Caco-2 (cell line): ENCODE data around the gene TFDP2. TPM values are rescaled to one million over a fixed set of nuclear protein-coding genes. Genes with fewer than 3 reads are reported as not detected.

Experiments used
- BruUV-seq: library from RNA; stranded (reverse); fragments of 400-500 nt; replicated peaks from 2 replicates; lab custom pipeline; 2021; lab: Mats Ljungman, UMichigan
- CTCF ChIA-PET: fragments of 300-600 bp; sonication (Branson Sonifier 250); formaldehyde crosslinking; loops from one replicate; lab custom pipeline; 2022; ENCODE audit warnings: antibody characterized with exemption; lab: Charles Lee
- POLR2A ChIA-PET: fragments of 300-600 bp; sonication (Branson Sonifier 250); formaldehyde crosslinking; loops from one replicate; lab custom pipeline; 2022; ENCODE audit warnings: antibody characterized with exemption; lab: Charles Lee
- DNase-seq, 2 experiments: peaks; one replicate each; pipeline versions ENCODE4 v3.0.0 to v3.0.0-alpha.2; 2020 to 2022
- H3K27me3 ChIP-seq: replicated peaks from 2 replicates; pipeline ENCODE4 v1.6.0; 2011; ENCODE audit warnings: low read length; ENCODE audit not compliant: control insufficient read depth, insufficient read depth
- H3K36me3 ChIP-seq: 2 replicates; pipeline ENCODE4 v1.5.1; 2011; ENCODE audit warnings: low read length; ENCODE audit not compliant: control insufficient read depth, insufficient read depth
- H3K4me1 ChIP-seq: fragments of 250-450 bp; sonication (Bioruptor Pico); 2 replicates; pipeline ENCODE4 v1.5.1; 2020; ENCODE audit warnings: mild to moderate bottlenecking
- H3K4me3 ChIP-seq: 2 replicates; pipeline ENCODE4 v1.5.1; 2011; ENCODE audit warnings: low read depth, mild to moderate bottlenecking, control low read depth, low read length
- H3K9me3 ChIP-seq: fragments of 250-450 bp; sonication (Bioruptor Pico); 2 replicates; pipeline ENCODE4 v1.5.1; 2020; ENCODE audit warnings: mild to moderate bottlenecking, moderate library complexity
- H3K27ac Mint-ChIP-seq: one replicate; pipeline ENCODE4 v1.8.0; 2022; ENCODE audit warnings: mixed read lengths; ENCODE audit not compliant: unreplicated experiment
- H3K27me3 Mint-ChIP-seq: one replicate; pipeline ENCODE4 v1.8.0; 2022; ENCODE audit warnings: mixed read lengths; ENCODE audit not compliant: insufficient read depth, unreplicated experiment
- H3K36me3 Mint-ChIP-seq: one replicate; pipeline ENCODE4 v1.8.0; 2022; ENCODE audit warnings: mild to moderate bottlenecking, mixed read lengths; ENCODE audit not compliant: insufficient read depth, unreplicated experiment
- H3K4me1 Mint-ChIP-seq: one replicate; pipeline ENCODE4 v1.8.0; 2022; ENCODE audit warnings: low read depth, mixed read lengths; ENCODE audit not compliant: unreplicated experiment
- H3K4me3 Mint-ChIP-seq: one replicate; pipeline ENCODE4 v1.8.0; 2022; ENCODE audit warnings: mild to moderate bottlenecking, moderate library complexity, mixed read lengths; ENCODE audit not compliant: unreplicated experiment
- H3K9me3 Mint-ChIP-seq: one replicate; pipeline ENCODE4 v1.8.0; 2022; ENCODE audit warnings: mixed read lengths; ENCODE audit not compliant: unreplicated experiment
- CTCF ChIP-seq, 2 experiments: fragments of 200-600 bp in 1 of 2; IDR thresholded peaks; 1 replicate in 1 of 2; 2 replicates in 1 of 2; pipeline versions ENCODE4 v1.5.1 to v1.8.0; 2011 to 2022; ENCODE audit warnings: antibody characterized with exemption in 1 of 2, control low read depth in 1 of 2, inconsistent platforms in 1 of 2, low read depth in 1 of 2, low read length in 1 of 2, mild to moderate bottlenecking in 1 of 2, moderate library complexity in 1 of 2; ENCODE audit not compliant: insufficient read depth in 1 of 2, severe bottlenecking in 1 of 2, unreplicated experiment in 1 of 2
- intact Hi-C: fragments of 100-400 bp; cut with micrococcal nuclease; formaldehyde crosslinking; loops from one replicate; pipeline ENCODE4 v1.10.0; 2022; ENCODE audit not compliant: unreplicated experiment
- total RNA-seq: library from RNA; stranded (reverse); gene quantifications from 2 replicates; pipeline ENCODE4 v1.2.3, GENCODE V29; 2022

The TFDP2 gene
- total RNA-seq, 1 experiment from 2014 or later = 38.6 TPM

- Histone ChIP-seq H3K36me3 (no peaks in the 10 kb centered on the region), H3K4me3 (no peak overlapping the region), H3K4me1 (no peaks in the 10 kb centered on the region), H3K9me3 (no peaks in the 10 kb centered on the region), H3K27me3 (no peaks in the 10 kb centered on the region)
- intact Hi-C loops = loop anchor here (5.0 kb wide), 1 partner anchor 106 kb away; no protein-coding TSS in a partner anchor
- Mint-ChIP-seq H3K4me3 (no peak overlapping the region), H3K4me1 (no peaks in the 10 kb centered on the region), H3K36me3 (no peaks in the 10 kb centered on the region), H3K27ac (no peak overlapping the region), H3K27me3 (no peaks in the 10 kb centered on the region), H3K9me3 (no peaks in the 10 kb centered on the region)
- ChIA-PET CTCF (interaction anchor here (0.9 kb wide), 1 partner anchor 152 kb away, joined by 4 read pairs; no protein-coding TSS in a partner anchor), POLR2A (no interaction called here)
- BruUV-seq = no TSS peak
- DNase-seq = no peak
- TF ChIP-seq CTCF (IDR thresholded peaks at IDR 0.05; ENCODE audit: insufficient read depth in 1 of 2, low read depth in 1 of 2, low read length in 1 of 2, severe bottlenecking in 1 of 2, unreplicated experiment in 1 of 2) = no peak
Observed at GRCh38 chr3:142127941-142128658, 21.2 kb downstream of the TFDP2 start.

GRCh38 chr3:142124243-142124642 lies 25.1 kb downstream of the TFDP2 start:
- no peak for TF ChIP-seq CTCF (IDR thresholded peaks at IDR 0.05; ENCODE audit: insufficient read depth in 1 of 2, low read depth in 1 of 2, low read length in 1 of 2, severe bottlenecking in 1 of 2, unreplicated experiment in 1 of 2)
- no peak for DNase-seq
- Mint-ChIP-seq H3K36me3 (no peaks in the 10 kb centered on the region), H3K27ac (no peak overlapping the region), H3K9me3 (no peaks in the 10 kb centered on the region), H3K4me3 (no peak overlapping the region), H3K4me1 (peaks cover 5% of the 10 kb centered on the region), H3K27me3 (no peaks in the 10 kb centered on the region)
- Histone ChIP-seq H3K4me3 (no peak overlapping the region), H3K9me3 (no peaks in the 10 kb centered on the region), H3K36me3 (no peaks in the 10 kb centered on the region), H3K27me3 (no peaks in the 10 kb centered on the region), H3K4me1 (no peaks in the 10 kb centered on the region)
- ChIA-PET CTCF (interaction anchor here (0.7 kb wide), 1 partner anchor 62 kb away, joined by 4 read pairs; no protein-coding TSS in a partner anchor), POLR2A (no interaction called here)
- BruUV-seq = no TSS peak
- intact Hi-C loops = no loop called here

- POLR2A ChIA-PET = interaction anchor here (0.6 kb wide), 1 partner anchor 655 kb away, joined by 3 read pairs; no protein-coding TSS in a partner anchor
- no peaks in the 10 kb centered on the region for H3K9me3 Mint-ChIP-seq
Observed at GRCh38 chr3:142120707-142121106, 28.6 kb downstream of the TFDP2 start.

More at GRCh38 chr3:142120707-142121106, 28.6 kb downstream of the TFDP2 start:
- Histone ChIP-seq H3K4me3 (no peak overlapping the region), H3K4me1 (no peaks in the 10 kb centered on the region), H3K9me3 (no peaks in the 10 kb centered on the region), H3K27me3 (no peaks in the 10 kb centered on the region), H3K36me3 (no peaks in the 10 kb centered on the region)
- DNase-seq = no peak
- intact Hi-C loops = no loop called here
- TF ChIP-seq CTCF (IDR thresholded peaks at IDR 0.05; ENCODE audit: insufficient read depth in 1 of 2, low read depth in 1 of 2, low read length in 1 of 2, severe bottlenecking in 1 of 2, unreplicated experiment in 1 of 2) = no peak
- Mint-ChIP-seq H3K27me3 (no peaks in the 10 kb centered on the region), H3K27ac (no peak overlapping the region), H3K4me1 (peaks cover 13% of the 10 kb centered on the region), H3K36me3 (no peaks in the 10 kb centered on the region), H3K4me3 (no peak overlapping the region)
- CTCF ChIA-PET = interaction anchor here (1.3 kb wide), 1 partner anchor 159 kb away, joined by 4 read pairs; no protein-coding TSS in a partner anchor
- no TSS peak for BruUV-seq
